Stimulated activated naive B cell treated with anti-CD40 and anti-IgM and Interleukin-4, amounts not matched to agents 10 μg/mL and 1 μg/mL and 100 μg/mL, for 72 hours (primary cell): ENCODE measurements around the gene NGEF.
A peak's percentile ranks its signal among the peaks of the same experiment; 100 is the strongest.

ENCODE experiments used
- ATAC-seq, 2 donors: fragments of 150-1000 bp; cut with Tn5 transposase; replicated peaks; 2 replicates each; pipeline ENCODE4 v1.10.0; 2021; ENCODE audit warnings: moderate library complexity in 1 of 2
- DNase-seq: peaks from one replicate; pipeline ENCODE4 v3.0.0; 2021
- H3K27ac Mint-ChIP-seq: one replicate; pipeline ENCODE4 v1.8.0; 2022; ENCODE audit warnings: mild to moderate bottlenecking, mixed read lengths
- H3K27me3 Mint-ChIP-seq, 2 donors: one replicate each; pipeline ENCODE4 v1.8.0; 2022; ENCODE audit warnings: mixed read lengths in 2 of 2
- H3K36me3 Mint-ChIP-seq, 2 donors: one replicate each; pipeline ENCODE4 v1.8.0; 2022; ENCODE audit warnings: mixed read lengths in 2 of 2, mild to moderate bottlenecking in 1 of 2
- H3K4me1 Mint-ChIP-seq, 2 donors: one replicate each; pipeline ENCODE4 v1.8.0; 2022; ENCODE audit warnings: mixed read lengths in 2 of 2, mild to moderate bottlenecking in 1 of 2
- H3K4me3 Mint-ChIP-seq, 2 donors: one replicate each; pipeline ENCODE4 v1.8.0; 2022; ENCODE audit warnings: mild to moderate bottlenecking in 2 of 2, mixed read lengths in 2 of 2, moderate library complexity in 1 of 2
- H3K9me3 Mint-ChIP-seq, 2 donors: one replicate each; pipeline ENCODE4 v1.8.0; 2022; ENCODE audit warnings: mixed read lengths in 2 of 2, mild to moderate bottlenecking in 1 of 2

NGEF gene

GRCh38 chr2:232967474-232967873 is 45.6 kb downstream of the NGEF start:
- Mint-ChIP-seq H3K27me3 (peaks cover 8 to 23% of the 10 kb centered on the region in 2 donors), H3K9me3 (peaks cover 5 to 6% of the 10 kb centered on the region in 2 donors), H3K27ac (no peak overlapping the region), H3K36me3 (no peaks in the 10 kb centered on the region), H3K4me1 (peaks cover 0 to 2% of the 10 kb centered on the region in 2 donors), H3K4me3 (no peak overlapping the region)
- DNase-seq (no peak), ATAC-seq (no peak)

GRCh38 chr2:232966122-232966521 is 46.9 kb downstream of the NGEF start:
- DNase-seq (no peak), ATAC-seq (no peak)
- H3K27ac Mint-ChIP-seq: no peak overlapping the region
- H3K36me3 Mint-ChIP-seq: no peaks in the 10 kb centered on the region
- no peak overlapping the region for H3K4me3 Mint-ChIP-seq
- peaks cover 6 to 10% of the 10 kb centered on the region in 2 donors for H3K9me3 Mint-ChIP-seq
- H3K27me3 Mint-ChIP-seq: peaks cover 9 to 24% of the 10 kb centered on the region in 2 donors
- H3K4me1 Mint-ChIP-seq: peaks cover 0 to 2% of the 10 kb centered on the region in 2 donors

- Mint-ChIP-seq H3K27me3 (peaks cover 9 to 19% of the 10 kb centered on the region in 2 donors), H3K4me3 (no peak overlapping the region), H3K4me1 (peaks cover 4% of the 10 kb centered on the region in 2 donors), H3K9me3 (peaks cover 9 to 14% of the 10 kb centered on the region in 2 donors), H3K27ac (no peak overlapping the region), H3K36me3 (peaks cover 0 to 3% of the 10 kb centered on the region in 2 donors)
- DNase-seq (no peak), ATAC-seq (no peak)
Observed at GRCh38 chr2:232963913-232964312, 49.1 kb downstream of the NGEF start.

- Mint-ChIP-seq H3K4me3 (no peak overlapping the region), H3K27me3 (peaks cover 5 to 12% of the 10 kb centered on the region in 2 donors), H3K4me1 (peaks cover 16 to 29% of the 10 kb centered on the region in 2 donors), H3K36me3 (peaks cover 0 to 4% of the 10 kb centered on the region in 2 donors), H3K9me3 (peaks cover 4 to 12% of the 10 kb centered on the region in 2 donors), H3K27ac (no peak overlapping the region)
- ATAC-seq (no peak), DNase-seq (no peak)
Observed at GRCh38 chr2:232960862-232961261, 52.2 kb downstream of the NGEF start.

- peaks cover 4 to 10% of the 10 kb centered on the region in 2 donors for H3K9me3 Mint-ChIP-seq
- H3K4me3 Mint-ChIP-seq: no peak overlapping the region
- H3K27me3 Mint-ChIP-seq: peaks cover 5 to 7% of the 10 kb centered on the region in 2 donors
- no peak for ATAC-seq
- DNase-seq: no peak
- peaks cover 0 to 4% of the 10 kb centered on the region in 2 donors for H3K36me3 Mint-ChIP-seq
- H3K4me1 Mint-ChIP-seq: peaks cover 26 to 46% of the 10 kb centered on the region in 2 donors
- H3K27ac Mint-ChIP-seq: no peak overlapping the region
Observed at GRCh38 chr2:232959139-232959538, 53.9 kb downstream of the NGEF start.

DNA sequence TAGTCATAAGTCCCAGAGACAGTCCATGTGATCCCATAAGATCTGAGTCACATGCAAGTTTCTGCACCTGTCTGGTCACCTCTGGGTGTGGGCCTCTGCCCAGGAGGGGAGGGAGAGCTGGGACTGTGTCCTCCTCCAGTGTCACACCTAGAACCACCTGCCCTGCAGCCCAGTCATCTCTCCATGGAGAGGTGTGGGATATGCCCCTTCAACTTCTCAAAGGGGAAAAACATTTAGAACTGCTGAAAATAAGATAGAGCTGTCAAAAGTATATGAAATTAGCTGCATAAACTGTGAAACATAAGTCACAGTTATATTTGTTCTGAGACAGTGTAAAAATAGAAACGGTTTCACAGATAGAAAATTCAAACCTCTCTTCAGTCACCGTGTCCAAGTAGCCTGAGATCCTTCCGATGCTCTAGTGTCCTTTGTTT is 55.4 kb downstream of the NGEF start:
- Mint-ChIP-seq H3K27me3 (peaks cover 5 to 7% of the 10 kb centered on the region in 2 donors), H3K27ac (peak overlapping the region; percentile 51), H3K4me1 (peaks cover 26 to 48% of the 10 kb centered on the region in 2 donors), H3K4me3 (no peak overlapping the region), H3K9me3 (peaks cover 4 to 10% of the 10 kb centered on the region in 2 donors), H3K36me3 (peaks cover 0 to 4% of the 10 kb centered on the region in 2 donors)
- DNase-seq (no peak), ATAC-seq (peak; percentile 26 to 34)

- Mint-ChIP-seq H3K27ac (peak overlapping the region; percentile 27), H3K9me3 (peaks cover 4% of the 10 kb centered on the region in 2 donors), H3K27me3 (peaks cover 8 to 10% of the 10 kb centered on the region in 2 donors), H3K4me3 (peak overlapping the region in 1 of 2 donors; percentile 0), H3K4me1 (peaks cover 26 to 48% of the 10 kb centered on the region in 2 donors), H3K36me3 (peaks cover 0 to 4% of the 10 kb centered on the region in 2 donors)
- ATAC-seq (peak; percentile 89 to 91), DNase-seq (peak; percentile 21)
Observed at GRCh38 chr2:232955856-232956255, 57.2 kb downstream of the NGEF start.

GRCh38 chr2:232954691-232955090 is 58.4 kb downstream of the NGEF start:
- no peak for ATAC-seq
- H3K36me3 Mint-ChIP-seq: peaks cover 0 to 4% of the 10 kb centered on the region in 2 donors
- DNase-seq: no peak
- H3K4me3 Mint-ChIP-seq: no peak overlapping the region
- H3K27ac Mint-ChIP-seq: no peak overlapping the region
- peaks cover 26 to 48% of the 10 kb centered on the region in 2 donors for H3K4me1 Mint-ChIP-seq
- peaks cover 7 to 10% of the 10 kb centered on the region in 2 donors for H3K27me3 Mint-ChIP-seq
- peaks cover 4% of the 10 kb centered on the region in 2 donors for H3K9me3 Mint-ChIP-seq

- H3K27ac Mint-ChIP-seq: no peak overlapping the region
- H3K27me3 Mint-ChIP-seq: peaks cover 7 to 10% of the 10 kb centered on the region in 2 donors
- H3K4me1 Mint-ChIP-seq: peaks cover 13 to 29% of the 10 kb centered on the region in 2 donors
- DNase-seq (no peak), ATAC-seq (no peak)
- no peaks in the 10 kb centered on the region for H3K36me3 Mint-ChIP-seq
- H3K4me3 Mint-ChIP-seq: no peak overlapping the region
- no peaks in the 10 kb centered on the region for H3K9me3 Mint-ChIP-seq
Observed at GRCh38 chr2:232951891-232952290, 61.2 kb downstream of the NGEF start.

DNA sequence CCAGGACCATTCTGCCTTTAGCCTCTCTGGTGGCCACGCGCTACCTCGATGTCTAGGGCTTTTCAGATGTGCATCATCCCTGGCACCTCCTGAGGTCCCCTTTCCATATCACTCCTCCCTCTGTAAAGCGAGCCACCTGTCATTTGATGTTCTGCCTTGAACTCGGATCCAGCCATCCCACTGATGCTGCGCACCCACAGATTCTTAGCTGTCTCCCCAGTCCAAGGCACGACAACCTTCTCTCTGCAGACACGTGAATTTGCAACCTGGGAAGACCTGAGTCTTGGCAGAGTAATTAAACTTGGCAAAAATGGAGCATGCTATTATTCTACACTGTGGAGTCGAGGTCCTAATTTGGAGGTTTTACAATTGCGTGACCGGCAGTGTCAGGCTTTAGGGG is 61.9 kb downstream of the NGEF start:
- Mint-ChIP-seq H3K9me3 (no peaks in the 10 kb centered on the region), H3K4me1 (peaks cover 13 to 22% of the 10 kb centered on the region in 2 donors), H3K4me3 (no peak overlapping the region), H3K27ac (no peak overlapping the region), H3K36me3 (no peaks in the 10 kb centered on the region), H3K27me3 (peaks cover 7 to 10% of the 10 kb centered on the region in 2 donors)
- no peak for DNase-seq
- no peak for ATAC-seq

GRCh38 chr2:232950751-232951150 is 62.3 kb downstream of the NGEF start:
- DNase-seq (no peak), ATAC-seq (no peak)
- H3K27ac Mint-ChIP-seq: no peak overlapping the region
- peaks cover 9 to 17% of the 10 kb centered on the region in 2 donors for H3K4me1 Mint-ChIP-seq
- H3K36me3 Mint-ChIP-seq: no peaks in the 10 kb centered on the region
- no peaks in the 10 kb centered on the region for H3K9me3 Mint-ChIP-seq
- no peak overlapping the region for H3K4me3 Mint-ChIP-seq
- peaks cover 7 to 10% of the 10 kb centered on the region in 2 donors for H3K27me3 Mint-ChIP-seq

DNA sequence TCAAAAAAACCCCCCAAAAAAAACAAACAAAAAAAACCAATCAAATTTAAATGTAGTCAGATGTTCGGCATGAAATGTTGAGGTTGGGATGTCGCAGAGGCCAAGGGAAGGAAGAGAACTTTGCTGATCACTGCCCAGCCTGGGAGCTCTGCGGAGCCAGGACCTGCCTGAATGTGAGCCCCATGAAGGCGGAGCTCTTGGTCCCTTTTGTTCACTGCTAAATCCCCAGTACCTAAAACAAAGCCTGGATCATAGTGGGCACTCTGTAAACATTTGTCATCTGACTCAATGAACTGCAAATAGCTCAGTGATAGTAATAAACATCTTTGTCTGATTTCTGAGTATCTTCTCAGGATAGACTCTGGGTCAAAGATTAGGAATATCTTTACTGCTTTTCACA is 64.0 kb downstream of the NGEF start:
- Mint-ChIP-seq H3K27ac (no peak overlapping the region), H3K4me1 (peaks cover 0 to under 1% of the 10 kb centered on the region in 2 donors), H3K36me3 (no peaks in the 10 kb centered on the region), H3K9me3 (no peaks in the 10 kb centered on the region), H3K27me3 (peaks cover 7 to 10% of the 10 kb centered on the region in 2 donors), H3K4me3 (no peak overlapping the region)
- DNase-seq: no peak
- ATAC-seq: no peak

DNA sequence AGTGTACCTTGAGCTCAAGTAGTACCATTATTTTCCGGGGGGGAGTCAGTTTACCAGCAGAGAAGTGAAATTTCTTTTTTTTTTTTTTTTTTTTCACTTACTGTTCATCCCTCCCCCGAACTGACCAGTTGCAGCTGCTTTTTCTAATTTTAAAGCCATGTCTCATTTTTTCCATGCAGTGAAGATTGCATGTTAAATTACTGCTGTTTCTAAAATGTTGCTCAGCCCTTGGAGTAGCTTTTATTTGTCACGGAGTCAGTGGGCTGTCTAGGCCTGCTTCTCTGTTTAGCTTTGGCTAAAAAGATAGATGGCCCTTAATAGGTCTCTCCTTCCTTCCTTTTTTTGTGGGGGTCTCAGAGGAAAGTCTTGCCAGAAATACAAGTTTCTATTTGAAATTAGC is 70.2 kb downstream of the NGEF start:
- Mint-ChIP-seq H3K36me3 (no peaks in the 10 kb centered on the region), H3K9me3 (peaks cover 0 to 5% of the 10 kb centered on the region in 2 donors), H3K4me1 (peaks cover 6 to 24% of the 10 kb centered on the region in 2 donors), H3K27ac (peak overlapping the region; percentile 59), H3K4me3 (no peak overlapping the region), H3K27me3 (peaks cover 1 to 14% of the 10 kb centered on the region in 2 donors)
- ATAC-seq (peak; percentile 75 to 76), DNase-seq (no peak)

GRCh38 chr2:232941912-232942594 is 71.0 kb downstream of the NGEF start:
- no peak for DNase-seq
- H3K4me1 Mint-ChIP-seq: peaks cover 6 to 24% of the 10 kb centered on the region in 2 donors
- H3K27ac Mint-ChIP-seq: no peak overlapping the region
- H3K4me3 Mint-ChIP-seq: no peak overlapping the region
- H3K27me3 Mint-ChIP-seq: peaks cover 7 to 22% of the 10 kb centered on the region in 2 donors
- peaks cover 0 to 5% of the 10 kb centered on the region in 2 donors for H3K9me3 Mint-ChIP-seq
- H3K36me3 Mint-ChIP-seq: no peaks in the 10 kb centered on the region
- no peak for ATAC-seq

GRCh38 chr2:232941400-232941799 is 71.7 kb downstream of the NGEF start:
- Mint-ChIP-seq H3K4me3 (no peak overlapping the region), H3K27ac (no peak overlapping the region), H3K27me3 (peaks cover 7 to 27% of the 10 kb centered on the region in 2 donors), H3K9me3 (peaks cover 0 to 5% of the 10 kb centered on the region in 2 donors), H3K36me3 (no peaks in the 10 kb centered on the region), H3K4me1 (peaks cover 6 to 24% of the 10 kb centered on the region in 2 donors)
- ATAC-seq (no peak), DNase-seq (no peak)
